Placental epithelial cell (primary cell): ENCODE measurements around the gene MRPL1. TPM values are rescaled to one million over a fixed set of nuclear protein-coding genes. Genes with fewer than 3 reads are reported as not detected.

ENCODE experiments used
- small RNA-seq: library from RNA; depleted of rRNA; stranded (forward); fragments of <200 nt; gene quantifications from one replicate; pipeline ENCODE3, GENCODE V24; 2012
- total RNA-seq: library from RNA; depleted of rRNA; stranded (reverse); fragments of >200 nt; gene quantifications from 2 replicates; pipeline ENCODE4 v1.2.3, GENCODE V29; 2012

The MRPL1 gene
- total RNA-seq = 22.2 and 33.4 TPM in 2 replicates

GRCh38 chr4:77862478-77863216 lies at the start of gene MRPL1:
Gene MRPL1 (plus strand): TSS chr4:77862830. CDS start chr4:77862849, 19 bp downstream.

DNA sequence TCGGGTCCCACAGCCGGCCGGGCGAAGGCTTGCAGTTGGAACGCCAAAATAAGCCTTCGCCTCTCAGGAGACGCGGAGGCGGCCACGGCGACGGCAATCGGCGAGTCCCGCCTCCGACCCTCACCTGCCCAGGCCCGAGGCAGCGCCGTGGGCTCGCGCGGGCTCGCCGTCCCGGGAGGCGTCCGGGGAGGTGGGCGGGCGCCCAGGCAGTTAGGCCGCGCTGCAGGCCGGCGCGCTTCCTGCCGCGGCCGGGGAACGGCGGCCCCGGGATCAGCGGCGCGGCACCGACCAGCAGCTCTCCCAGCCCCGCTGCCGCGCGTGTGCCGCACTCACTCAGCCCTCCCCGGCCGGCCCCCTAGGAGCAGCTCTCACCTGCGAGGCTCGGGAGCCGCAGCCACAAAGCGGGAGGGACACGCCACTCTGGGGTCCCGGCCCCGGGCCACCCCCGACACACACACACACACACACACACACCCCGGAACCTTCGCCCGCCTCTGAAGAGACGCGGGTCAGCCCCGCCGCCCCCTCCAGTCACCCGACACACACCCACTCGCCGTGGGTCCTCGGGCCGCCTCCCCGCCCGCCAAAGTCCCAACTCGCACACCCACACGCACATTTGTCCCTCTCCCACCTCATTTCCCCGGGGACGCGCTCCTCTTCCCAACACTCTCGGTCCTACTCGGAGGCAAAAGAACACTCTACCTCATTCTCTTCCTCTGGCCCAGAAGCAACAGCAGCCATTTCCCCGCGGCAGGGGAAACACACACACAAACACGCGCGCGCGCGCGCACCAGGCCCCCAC lies 43.8 kb upstream of the MRPL1 start, which contains the start of gene CNOT6L:
TSS of gene CNOT6L (minus strand) at position 767 of the 802 bp plus-strand sequence. CDS start at position 707, 60 bp downstream.

Small RNAs within 50 kb of the gene (small RNA-seq; reads per million reads assigned to genes)
- not detected for gene AC112225.1

Other genes with a start within 250 kb of the MRPL1 start
- gene CNOT6L, start 43.5 kb upstream of the MRPL1 start, total RNA-seq = 16.4 and 17.3 TPM in 2 replicates
- gene FRAS1, start 194.5 kb downstream of the MRPL1 start, total RNA-seq = 25.9 and 35.7 TPM in 2 replicates